Stomach (tissue), 4 donors: ENCODE measurements around the gene MYH16.

Source experiments
- POLR2A ChIP-seq, 4 donors: fragments of 450-650 bp; IDR thresholded peaks; one replicate each; pipeline ENCODE4 v1.6.1; 2016; ENCODE audit warnings: antibody characterized with exemption in 4 of 4, control low read depth in 2 of 4, mild to moderate bottlenecking in 1 of 4, moderate library complexity in 1 of 4
- TF ChIP-seq, protein P1 (sequence below), 7 experiments: fragments of 450-650 bp in 4 of 7; fragments of 200-600 bp in 3 of 7; sonication (generic) in 3 of 7; IDR thresholded peaks; one replicate each; pipeline ENCODE4 v1.5.1; 2016 to 2019; ENCODE audit warnings: antibody characterized with exemption in 7 of 7, control low read depth in 2 of 7, mild to moderate bottlenecking in 1 of 7

- TF ChIP-seq POLR2A (IDR thresholded peaks at IDR 0.05): no peak
- TF ChIP-seq, protein P1, sequence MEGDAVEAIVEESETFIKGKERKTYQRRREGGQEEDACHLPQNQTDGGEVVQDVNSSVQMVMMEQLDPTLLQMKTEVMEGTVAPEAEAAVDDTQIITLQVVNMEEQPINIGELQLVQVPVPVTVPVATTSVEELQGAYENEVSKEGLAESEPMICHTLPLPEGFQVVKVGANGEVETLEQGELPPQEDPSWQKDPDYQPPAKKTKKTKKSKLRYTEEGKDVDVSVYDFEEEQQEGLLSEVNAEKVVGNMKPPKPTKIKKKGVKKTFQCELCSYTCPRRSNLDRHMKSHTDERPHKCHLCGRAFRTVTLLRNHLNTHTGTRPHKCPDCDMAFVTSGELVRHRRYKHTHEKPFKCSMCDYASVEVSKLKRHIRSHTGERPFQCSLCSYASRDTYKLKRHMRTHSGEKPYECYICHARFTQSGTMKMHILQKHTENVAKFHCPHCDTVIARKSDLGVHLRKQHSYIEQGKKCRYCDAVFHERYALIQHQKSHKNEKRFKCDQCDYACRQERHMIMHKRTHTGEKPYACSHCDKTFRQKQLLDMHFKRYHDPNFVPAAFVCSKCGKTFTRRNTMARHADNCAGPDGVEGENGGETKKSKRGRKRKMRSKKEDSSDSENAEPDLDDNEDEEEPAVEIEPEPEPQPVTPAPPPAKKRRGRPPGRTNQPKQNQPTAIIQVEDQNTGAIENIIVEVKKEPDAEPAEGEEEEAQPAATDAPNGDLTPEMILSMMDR (IDR thresholded peaks at IDR 0.05): no peak
These were observed 67.0 kb downstream of the MYH16 start for GRCh38 chr7:99339595-99339994.
